Esophagus muscularis mucosa (tissue), 3 donors: Measurements from ENCODE around the gene DLST.

Experiments used
- POLR2A ChIP-seq: fragments of 450-650 bp; IDR thresholded peaks from one replicate; pipeline ENCODE4 v1.6.1; 2017; ENCODE audit warnings: antibody characterized with exemption, moderate library complexity, mild to moderate bottlenecking, low read depth
- TF ChIP-seq, protein P1 (sequence below), 3 experiments: fragments of 200-600 bp in 2 of 3; fragments of 450-650 bp in 1 of 3; sonication (generic) in 2 of 3; IDR thresholded peaks; one replicate each; pipeline ENCODE4 v1.5.1; 2017 to 2019; ENCODE audit warnings: antibody characterized with exemption in 3 of 3, mild to moderate bottlenecking in 2 of 3, moderate library complexity in 1 of 3

- TF ChIP-seq, protein P1, sequence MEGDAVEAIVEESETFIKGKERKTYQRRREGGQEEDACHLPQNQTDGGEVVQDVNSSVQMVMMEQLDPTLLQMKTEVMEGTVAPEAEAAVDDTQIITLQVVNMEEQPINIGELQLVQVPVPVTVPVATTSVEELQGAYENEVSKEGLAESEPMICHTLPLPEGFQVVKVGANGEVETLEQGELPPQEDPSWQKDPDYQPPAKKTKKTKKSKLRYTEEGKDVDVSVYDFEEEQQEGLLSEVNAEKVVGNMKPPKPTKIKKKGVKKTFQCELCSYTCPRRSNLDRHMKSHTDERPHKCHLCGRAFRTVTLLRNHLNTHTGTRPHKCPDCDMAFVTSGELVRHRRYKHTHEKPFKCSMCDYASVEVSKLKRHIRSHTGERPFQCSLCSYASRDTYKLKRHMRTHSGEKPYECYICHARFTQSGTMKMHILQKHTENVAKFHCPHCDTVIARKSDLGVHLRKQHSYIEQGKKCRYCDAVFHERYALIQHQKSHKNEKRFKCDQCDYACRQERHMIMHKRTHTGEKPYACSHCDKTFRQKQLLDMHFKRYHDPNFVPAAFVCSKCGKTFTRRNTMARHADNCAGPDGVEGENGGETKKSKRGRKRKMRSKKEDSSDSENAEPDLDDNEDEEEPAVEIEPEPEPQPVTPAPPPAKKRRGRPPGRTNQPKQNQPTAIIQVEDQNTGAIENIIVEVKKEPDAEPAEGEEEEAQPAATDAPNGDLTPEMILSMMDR (IDR thresholded peaks at IDR 0.05): no peak
- TF ChIP-seq POLR2A: no peak
Measured at GRCh38 chr14:74921987-74922751, 40.5 kb downstream of the DLST start.
